ENCODE data around the gene WAC. TPM values are rescaled to one million over a fixed set of nuclear protein-coding genes. Genes with fewer than 3 reads are reported as not detected.

The WAC gene
- total and polyA plus RNA-seq, 2 experiments from 2014 or later, result 59.4 to 116 TPM

GRCh38 chr10:28637346-28637745, 104.4 kb downstream of the WAC start (continued):
- TF ChIP-seq ETS1 (IDR thresholded peaks at IDR 0.05), result no peak
- TF ChIP-seq NANOG (IDR thresholded peaks at IDR 0.05; ENCODE audit: borderline replicate concordance), result no peak
- TF ChIP-seq EZH2 (IDR thresholded peaks at IDR 0.05; ENCODE audit: low read depth, unreplicated experiment), result no peak
- no peak for TF ChIP-seq JUNB (IDR thresholded peaks at IDR 0.05; ENCODE audit: unreplicated experiment)
- no peak for TF ChIP-seq ZNF331 (CRISPR knock-in tag; IDR thresholded peaks at IDR 0.05; ENCODE audit: low read depth)
- no peak for TF ChIP-seq CTCF (conservative IDR thresholded peaks at IDR 0.05; ENCODE audit: low read depth in 2 of 2)
- TF ChIP-seq ZNF114 (CRISPR knock-in tag; IDR thresholded peaks at IDR 0.05), result no peak
- no peak for TF ChIP-seq EZH2phosphoT487 (IDR thresholded peaks at IDR 0.05; ENCODE audit: unreplicated experiment)
- no peak for TF ChIP-seq POLR2AphosphoS5 (IDR thresholded peaks at IDR 0.05; ENCODE audit: low read depth)

GRCh38 chr10:28638392-28638791, 105.5 kb downstream of the WAC start:
- H3K79me2 ChIP-seq (replicated peaks; ENCODE audit: insufficient read depth), result no peaks in the 10 kb centered on the region
- no peaks in the 10 kb centered on the region; the same call in 2 of the 3 replicates for H3K4me1 Mint-ChIP-seq
- H3K36me3 ChIP-seq (ENCODE audit: insufficient read depth), result no peaks in the 10 kb centered on the region
- H3K4me3 ChIP-seq, result no peak overlapping the region
- H3K27me3 Mint-ChIP-seq (ENCODE audit: insufficient read depth, low read depth, poor library complexity), result peaks cover 4% of the 10 kb centered on the region
- no peak overlapping the region for H3K4me2 ChIP-seq
- no peaks in the 10 kb centered on the region for H3F3A ChIP-seq (replicated peaks; ENCODE audit: low read depth)
- H3K4me1 ChIP-seq (ENCODE audit: insufficient read depth), result no peaks in the 10 kb centered on the region
- H3K9me2 ChIP-seq (ENCODE audit: insufficient read depth), result no peaks in the 10 kb centered on the region
- no peak overlapping the region for H3K4me3 Mint-ChIP-seq
- no peak overlapping the region for H3K27ac Mint-ChIP-seq
- no peak overlapping the region for H3K27ac ChIP-seq (ENCODE audit: low read depth)
- no peak for ATAC-seq
- no peak for DNase-seq (ENCODE audit: low spot score)
- H3K36me3 Mint-ChIP-seq (ENCODE audit: low read depth), result no peaks in the 10 kb centered on the region
- no peaks in the 10 kb centered on the region for H4K20me1 ChIP-seq (replicated peaks; ENCODE audit: insufficient read depth)
- H3K9me3 Mint-ChIP-seq, result no peaks in the 10 kb centered on the region
- no peaks in the 10 kb centered on the region for H3K27me3 ChIP-seq (ENCODE audit: insufficient read depth)
- H2AFZ ChIP-seq, result no peak overlapping the region
- TF ChIP-seq EZH2phosphoT487 (IDR thresholded peaks at IDR 0.05; ENCODE audit: unreplicated experiment), result no peak
- TF ChIP-seq CTCF (conservative IDR thresholded peaks at IDR 0.05; ENCODE audit: low read depth in 2 of 2), result no peak
- TF ChIP-seq REST (IDR thresholded peaks at IDR 0.05; ENCODE audit: unreplicated experiment), result no peak
- TF ChIP-seq NANOG (IDR thresholded peaks at IDR 0.05; ENCODE audit: borderline replicate concordance), result no peak
- no peak for TF ChIP-seq CREB1 (CRISPR knock-in tag; IDR thresholded peaks at IDR 0.05; ENCODE audit: low read depth)
- no peak for TF ChIP-seq EZH2 (IDR thresholded peaks at IDR 0.05; ENCODE audit: low read depth, unreplicated experiment)
- no peak for TF ChIP-seq STAT1 (IDR thresholded peaks at IDR 0.05; ENCODE audit: unreplicated experiment)
- no peak for TF ChIP-seq JUNB (IDR thresholded peaks at IDR 0.05; ENCODE audit: unreplicated experiment)
